ENCODE data around the gene PSAP.

Gene PSAP

DNA sequence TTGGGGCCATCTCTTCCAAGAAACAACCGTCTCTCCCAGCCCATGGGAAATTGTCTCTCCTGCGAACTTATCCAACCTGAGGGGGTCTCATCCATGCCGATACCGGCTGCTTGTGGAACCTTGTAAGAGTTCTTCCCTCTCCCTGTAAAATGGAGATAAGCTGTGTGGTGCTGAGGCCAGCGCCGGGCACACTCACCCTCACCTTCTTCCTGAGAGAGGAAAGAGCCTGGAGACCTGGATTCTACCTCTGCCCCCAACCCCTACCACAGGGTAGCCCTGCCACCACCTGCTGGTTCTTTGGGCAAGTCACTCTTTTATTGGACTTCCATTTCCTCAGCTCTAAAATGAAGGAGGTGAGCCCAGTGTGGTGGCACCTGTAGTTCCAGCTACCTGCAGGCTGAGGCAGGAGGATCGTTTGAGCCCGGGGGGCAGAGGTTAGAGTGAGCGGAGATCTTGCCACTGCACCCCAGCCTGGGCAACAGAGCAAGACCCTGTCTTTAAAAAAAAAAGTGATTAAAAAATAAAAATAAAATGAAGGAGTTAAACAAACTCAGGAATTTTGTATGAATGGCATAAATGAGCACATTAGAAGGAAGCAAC lies 38.4 kb upstream of the PSAP start:
- H3K9me3 ChIP-seq (ENCODE audit: insufficient read depth, low read length): no peaks in the 10 kb centered on the region
- H3K4me2 ChIP-seq (ENCODE audit: low read depth, low read length, poor library complexity, severe bottlenecking): peak overlapping the region; percentile 9
- H3K27ac ChIP-seq (ENCODE audit: low read depth, low read length): no peak overlapping the region
- no peak overlapping the region for H3K9ac ChIP-seq (ENCODE audit: low read length)
- H3K79me2 ChIP-seq (ENCODE audit: insufficient read depth, low read length): no peaks in the 10 kb centered on the region
- no peaks in the 10 kb centered on the region for H3K36me3 ChIP-seq (ENCODE audit: low read length)
- no peak overlapping the region for H2AFZ ChIP-seq (ENCODE audit: low read depth, low read length, severe bottlenecking)
- TF ChIP-seq EZH2phosphoT487 (conservative IDR thresholded peaks at IDR 0.05; ENCODE audit: low read length): no peak
- TF ChIP-seq, protein P1, sequence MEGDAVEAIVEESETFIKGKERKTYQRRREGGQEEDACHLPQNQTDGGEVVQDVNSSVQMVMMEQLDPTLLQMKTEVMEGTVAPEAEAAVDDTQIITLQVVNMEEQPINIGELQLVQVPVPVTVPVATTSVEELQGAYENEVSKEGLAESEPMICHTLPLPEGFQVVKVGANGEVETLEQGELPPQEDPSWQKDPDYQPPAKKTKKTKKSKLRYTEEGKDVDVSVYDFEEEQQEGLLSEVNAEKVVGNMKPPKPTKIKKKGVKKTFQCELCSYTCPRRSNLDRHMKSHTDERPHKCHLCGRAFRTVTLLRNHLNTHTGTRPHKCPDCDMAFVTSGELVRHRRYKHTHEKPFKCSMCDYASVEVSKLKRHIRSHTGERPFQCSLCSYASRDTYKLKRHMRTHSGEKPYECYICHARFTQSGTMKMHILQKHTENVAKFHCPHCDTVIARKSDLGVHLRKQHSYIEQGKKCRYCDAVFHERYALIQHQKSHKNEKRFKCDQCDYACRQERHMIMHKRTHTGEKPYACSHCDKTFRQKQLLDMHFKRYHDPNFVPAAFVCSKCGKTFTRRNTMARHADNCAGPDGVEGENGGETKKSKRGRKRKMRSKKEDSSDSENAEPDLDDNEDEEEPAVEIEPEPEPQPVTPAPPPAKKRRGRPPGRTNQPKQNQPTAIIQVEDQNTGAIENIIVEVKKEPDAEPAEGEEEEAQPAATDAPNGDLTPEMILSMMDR (IDR thresholded peaks at IDR 0.05; ENCODE audit: insufficient read depth, low read length, poor library complexity, severe bottlenecking): no peak
- no peaks in the 10 kb centered on the region for H3K9me2 ChIP-seq (replicated peaks; ENCODE audit: insufficient read depth, low read length)
- H4K20me1 ChIP-seq (ENCODE audit: low read depth, low read length): no peaks in the 10 kb centered on the region
- H3F3A ChIP-seq (ENCODE audit: insufficient read depth): no peaks in the 10 kb centered on the region
- H3K27me3 ChIP-seq (ENCODE audit: low read length): no peaks in the 10 kb centered on the region
- no peak overlapping the region for H3K4me3 ChIP-seq (ENCODE audit: insufficient read depth, low read length, poor library complexity, severe bottlenecking)

DNA sequence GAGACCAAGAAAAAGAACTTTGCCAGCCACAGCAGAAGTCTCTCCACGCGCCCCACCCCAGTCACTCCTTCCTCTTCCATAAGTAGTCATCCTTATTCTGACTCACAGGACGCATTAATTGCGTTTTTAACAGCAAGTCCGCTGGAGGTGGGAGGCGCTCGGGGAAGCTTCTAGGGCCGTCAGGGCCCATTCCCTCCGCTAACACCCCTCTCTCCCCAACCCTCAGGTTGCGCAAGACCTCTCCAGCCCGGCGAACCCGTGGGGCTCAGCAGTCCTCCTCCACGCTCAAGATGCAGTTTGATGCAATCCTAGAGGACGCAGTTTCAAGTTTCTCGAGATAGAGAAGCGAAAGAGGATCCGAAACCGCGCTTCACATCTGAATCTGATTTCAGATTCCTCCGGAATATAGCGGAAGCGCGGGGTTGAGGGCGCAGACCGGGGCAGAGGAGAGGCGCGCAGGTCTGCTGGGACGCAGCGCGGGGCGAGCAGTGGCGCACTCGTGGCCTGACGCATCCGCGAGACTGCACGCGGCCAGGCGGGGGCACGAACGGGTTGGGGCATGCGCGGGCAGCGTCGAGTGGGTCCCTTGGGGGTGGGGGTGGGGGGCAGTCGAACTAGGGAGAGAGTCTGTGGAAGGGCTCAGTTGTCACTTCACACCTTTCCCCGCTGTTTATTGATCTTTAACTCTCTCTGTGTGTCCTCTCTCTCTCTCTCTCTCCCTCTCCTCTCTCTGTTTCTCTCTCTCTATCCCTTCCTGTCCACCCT lies 37.8 kb upstream of the PSAP start:
- Histone ChIP-seq H3K27me3 (ENCODE audit: low read length) (no peaks in the 10 kb centered on the region), H3K9me3 (ENCODE audit: insufficient read depth, low read length) (no peaks in the 10 kb centered on the region), H3K9me2 (replicated peaks; ENCODE audit: insufficient read depth, low read length) (no peaks in the 10 kb centered on the region), H3K4me2 (ENCODE audit: low read depth, low read length, poor library complexity, severe bottlenecking) (peak overlapping the region; percentile 9), H3K79me2 (ENCODE audit: insufficient read depth, low read length) (no peaks in the 10 kb centered on the region), H2AFZ (ENCODE audit: low read depth, low read length, severe bottlenecking) (no peak overlapping the region), H3K27ac (ENCODE audit: low read depth, low read length) (no peak overlapping the region), H3F3A (ENCODE audit: insufficient read depth) (no peaks in the 10 kb centered on the region), H3K4me3 (ENCODE audit: insufficient read depth, low read length, poor library complexity, severe bottlenecking) (no peak overlapping the region), H4K20me1 (ENCODE audit: low read depth, low read length) (no peaks in the 10 kb centered on the region), H3K9ac (ENCODE audit: low read length) (no peak overlapping the region), H3K36me3 (ENCODE audit: low read length) (no peaks in the 10 kb centered on the region)
- TF ChIP-seq, protein P1 (IDR thresholded peaks at IDR 0.05; ENCODE audit: insufficient read depth, low read length, poor library complexity, severe bottlenecking): no peak
- no peak for TF ChIP-seq EZH2phosphoT487 (conservative IDR thresholded peaks at IDR 0.05; ENCODE audit: low read length)

DNA sequence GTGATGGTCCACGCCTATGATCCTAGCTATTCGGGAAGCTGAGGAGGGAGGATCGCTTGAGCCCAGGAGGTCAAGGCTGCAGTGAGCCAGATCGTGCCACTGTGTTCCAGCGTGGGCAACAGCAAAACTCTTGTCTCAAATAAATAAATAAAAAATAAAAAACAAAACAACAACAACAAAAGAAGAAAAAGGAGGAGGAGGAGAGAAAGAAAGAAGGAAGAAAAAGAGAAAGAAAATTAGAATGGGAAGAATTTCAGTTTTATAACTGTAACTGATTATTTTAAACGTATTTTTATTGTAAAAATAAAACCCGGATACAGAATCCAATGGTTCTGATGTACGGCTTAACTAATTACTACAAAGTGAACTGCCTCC lies 37.2 kb upstream of the PSAP start:
- no peaks in the 10 kb centered on the region for H3K36me3 ChIP-seq (ENCODE audit: low read length)
- no peak overlapping the region for H3K9ac ChIP-seq (ENCODE audit: low read length)
- no peak overlapping the region for H2AFZ ChIP-seq (ENCODE audit: low read depth, low read length, severe bottlenecking)
- H3K4me3 ChIP-seq (ENCODE audit: insufficient read depth, low read length, poor library complexity, severe bottlenecking): no peak overlapping the region
- H3F3A ChIP-seq (ENCODE audit: insufficient read depth): no peaks in the 10 kb centered on the region
- H3K9me3 ChIP-seq (ENCODE audit: insufficient read depth, low read length): no peaks in the 10 kb centered on the region
- no peak overlapping the region for H3K4me2 ChIP-seq (ENCODE audit: low read depth, low read length, poor library complexity, severe bottlenecking)
- no peaks in the 10 kb centered on the region for H3K9me2 ChIP-seq (replicated peaks; ENCODE audit: insufficient read depth, low read length)
- no peaks in the 10 kb centered on the region for H3K79me2 ChIP-seq (ENCODE audit: insufficient read depth, low read length)
- no peaks in the 10 kb centered on the region for H4K20me1 ChIP-seq (ENCODE audit: low read depth, low read length)
- H3K27me3 ChIP-seq (ENCODE audit: low read length): no peaks in the 10 kb centered on the region
- TF ChIP-seq, protein P1 (IDR thresholded peaks at IDR 0.05; ENCODE audit: insufficient read depth, low read length, poor library complexity, severe bottlenecking): no peak
- no peak for TF ChIP-seq EZH2phosphoT487 (conservative IDR thresholded peaks at IDR 0.05; ENCODE audit: low read length)
- no peak overlapping the region for H3K27ac ChIP-seq (ENCODE audit: low read depth, low read length)

Data from SU-DHL-6 (cell line).